Activated CD4-positive, CD25-positive, alpha-beta regulatory T cell treated with anti-CD3 and anti-CD28 coated beads, Interleukin-2, amount 50 U/mL, for 24 hours (primary cell): ENCODE results near the gene SLC20A1.
"Not testable (repeated sequence)": the region's sequence is repeated elsewhere in the genome, so short reads cannot be mapped to it uniquely, and the experiment has no call there.

ENCODE experiments used
- ATAC-seq, 2 donors: fragments of 150-1000 bp; cut with Tn5 transposase; one replicate each; pipeline ENCODE4 v1.10.0; 2021; ENCODE audit warnings: mild to moderate bottlenecking in 1 of 2, moderate library complexity in 1 of 2

SLC20A1 gene

DNA sequence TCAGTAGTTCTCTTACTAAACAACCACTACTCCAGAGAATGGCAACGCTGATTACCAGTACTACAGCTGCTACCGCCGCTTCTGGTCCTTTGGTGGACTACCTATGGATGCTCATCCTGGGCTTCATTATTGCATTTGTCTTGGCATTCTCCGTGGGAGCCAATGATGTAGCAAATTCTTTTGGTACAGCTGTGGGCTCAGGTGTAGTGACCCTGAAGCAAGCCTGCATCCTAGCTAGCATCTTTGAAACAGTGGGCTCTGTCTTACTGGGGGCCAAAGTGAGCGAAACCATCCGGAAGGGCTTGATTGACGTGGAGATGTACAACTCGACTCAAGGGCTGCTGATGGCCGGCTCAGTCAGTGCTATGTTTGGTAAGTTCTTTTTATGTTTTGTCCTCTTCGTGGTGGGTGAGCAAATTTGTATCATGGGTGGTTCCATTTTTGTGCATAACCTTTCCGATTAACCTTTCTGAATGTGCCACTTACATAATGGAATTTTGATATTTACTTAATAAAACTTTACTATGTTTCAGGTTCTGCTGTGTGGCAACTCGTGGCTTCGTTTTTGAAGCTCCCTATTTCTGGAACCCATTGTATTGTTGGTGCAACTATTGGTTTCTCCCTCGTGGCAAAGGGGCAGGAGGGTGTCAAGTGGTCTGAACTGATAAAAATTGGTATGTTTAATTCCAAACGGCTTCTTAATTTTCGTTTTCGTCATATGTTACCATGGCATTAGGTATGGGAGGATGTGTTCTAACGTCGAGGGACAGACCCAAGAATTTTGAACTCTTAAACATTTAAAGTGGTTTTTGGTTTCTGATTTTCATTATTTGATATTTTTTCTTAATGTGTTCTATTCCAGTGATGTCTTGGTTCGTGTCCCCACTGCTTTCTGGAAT, 1.3 kb downstream of the SLC20A1 start:
- ATAC-seq, result no peak

DNA sequence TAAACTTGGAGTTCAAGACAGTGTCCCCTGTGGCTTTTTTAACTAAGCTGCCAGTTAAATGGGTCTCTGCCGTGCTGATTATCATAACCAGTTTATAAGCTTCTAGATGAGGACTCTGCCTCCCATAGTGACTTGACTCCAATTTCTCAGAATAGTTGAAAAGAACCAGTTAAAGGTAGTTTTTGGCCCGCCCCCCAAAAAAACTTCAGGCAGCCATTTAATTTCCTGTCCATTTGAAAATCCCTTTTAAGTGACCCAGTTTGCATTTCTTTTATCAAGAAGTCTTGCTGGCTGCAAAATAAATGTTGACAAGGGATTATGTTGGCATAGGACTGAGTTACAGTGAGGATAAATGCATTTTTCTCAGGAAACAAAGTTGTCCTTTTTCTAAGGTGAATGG, 2.3 kb downstream of the SLC20A1 start:
- no peak for ATAC-seq

DNA sequence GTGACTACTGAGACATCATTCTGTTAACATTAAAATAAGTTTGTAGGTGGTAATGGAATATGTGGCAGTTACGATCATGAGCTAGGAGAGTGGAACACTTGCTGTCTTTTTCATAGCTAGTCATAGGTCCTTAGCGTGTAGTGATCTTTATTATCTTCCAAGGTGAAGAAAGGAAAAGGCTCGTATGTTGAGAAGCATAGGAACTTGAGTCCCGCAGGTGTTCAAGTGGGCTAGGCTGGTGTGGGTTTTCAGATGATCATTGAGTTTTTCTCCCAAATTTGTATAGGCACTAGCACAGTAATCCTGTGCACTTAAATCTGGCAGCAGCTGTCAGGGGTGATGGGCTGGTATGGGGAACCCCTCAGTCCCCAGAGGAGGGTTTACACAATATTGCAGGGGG, 10.9 kb downstream of the SLC20A1 start:
- no peak for ATAC-seq

DNA sequence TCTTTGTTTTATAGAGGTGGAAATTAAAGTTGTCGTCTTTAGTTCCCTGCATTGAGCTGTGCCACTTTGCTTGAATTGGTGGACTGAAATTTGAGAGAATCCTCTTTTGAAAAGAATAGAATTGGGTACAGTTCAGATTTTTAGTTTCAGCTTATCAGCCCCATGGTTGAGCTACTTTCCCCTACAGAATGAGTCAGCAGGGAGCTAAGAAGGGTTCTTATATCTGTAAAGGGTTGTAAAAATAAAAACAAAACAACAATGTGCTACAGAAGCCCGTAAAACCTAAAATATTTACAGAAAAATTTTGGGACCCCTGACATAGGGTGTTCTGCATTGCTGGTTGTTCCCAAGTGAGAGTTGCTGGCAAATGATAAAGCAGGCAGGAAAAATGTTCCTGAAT, 12.6 kb downstream of the SLC20A1 start:
- ATAC-seq, result no peak

DNA sequence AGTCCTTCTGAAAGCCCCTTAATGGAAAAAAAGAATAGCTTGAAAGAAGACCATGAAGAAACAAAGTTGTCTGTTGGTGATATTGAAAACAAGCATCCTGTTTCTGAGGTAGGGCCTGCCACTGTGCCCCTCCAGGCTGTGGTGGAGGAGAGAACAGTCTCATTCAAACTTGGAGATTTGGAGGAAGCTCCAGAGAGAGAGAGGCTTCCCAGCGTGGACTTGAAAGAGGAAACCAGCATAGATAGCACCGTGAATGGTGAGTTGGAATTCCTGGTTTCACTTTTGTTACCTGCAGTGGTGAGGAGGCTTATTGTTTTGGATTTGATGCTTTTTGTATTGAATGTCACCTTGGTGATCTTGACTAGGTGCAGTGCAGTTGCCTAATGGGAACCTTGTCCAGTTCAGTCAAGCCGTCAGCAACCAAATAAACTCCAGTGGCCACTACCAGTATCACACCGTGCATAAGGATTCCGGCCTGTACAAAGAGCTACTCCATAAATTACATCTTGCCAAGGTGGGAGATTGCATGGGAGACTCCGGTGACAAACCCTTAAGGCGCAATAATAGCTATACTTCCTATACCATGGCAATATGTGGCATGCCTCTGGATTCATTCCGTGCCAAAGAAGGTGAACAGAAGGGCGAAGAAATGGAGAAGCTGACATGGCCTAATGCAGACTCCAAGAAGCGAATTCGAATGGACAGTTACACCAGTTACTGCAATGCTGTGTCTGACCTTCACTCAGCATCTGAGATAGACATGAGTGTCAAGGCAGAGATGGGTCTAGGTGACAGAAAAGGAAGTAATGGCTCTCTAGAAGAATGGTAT, 13.3 kb downstream of the SLC20A1 start:
- ATAC-seq, result no peak

DNA sequence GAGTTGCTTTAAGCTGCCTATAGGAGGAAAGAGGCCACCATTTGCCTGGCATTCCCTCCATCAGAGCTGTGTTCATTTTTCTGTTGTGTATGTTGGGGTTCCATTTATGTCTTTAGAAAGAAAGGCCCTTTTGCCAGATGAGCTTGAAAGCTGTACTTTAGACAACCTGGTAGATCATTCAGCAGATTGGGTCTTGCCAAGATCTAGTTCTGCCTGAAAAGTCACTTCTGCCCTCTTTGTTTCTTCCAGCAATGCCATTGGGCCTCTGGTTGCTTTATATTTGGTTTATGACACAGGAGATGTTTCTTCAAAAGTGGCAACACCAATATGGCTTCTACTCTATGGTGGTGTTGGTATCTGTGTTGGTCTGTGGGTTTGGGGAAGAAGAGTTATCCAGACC, 14.4 kb downstream of the SLC20A1 start:
- no peak for ATAC-seq

DNA sequence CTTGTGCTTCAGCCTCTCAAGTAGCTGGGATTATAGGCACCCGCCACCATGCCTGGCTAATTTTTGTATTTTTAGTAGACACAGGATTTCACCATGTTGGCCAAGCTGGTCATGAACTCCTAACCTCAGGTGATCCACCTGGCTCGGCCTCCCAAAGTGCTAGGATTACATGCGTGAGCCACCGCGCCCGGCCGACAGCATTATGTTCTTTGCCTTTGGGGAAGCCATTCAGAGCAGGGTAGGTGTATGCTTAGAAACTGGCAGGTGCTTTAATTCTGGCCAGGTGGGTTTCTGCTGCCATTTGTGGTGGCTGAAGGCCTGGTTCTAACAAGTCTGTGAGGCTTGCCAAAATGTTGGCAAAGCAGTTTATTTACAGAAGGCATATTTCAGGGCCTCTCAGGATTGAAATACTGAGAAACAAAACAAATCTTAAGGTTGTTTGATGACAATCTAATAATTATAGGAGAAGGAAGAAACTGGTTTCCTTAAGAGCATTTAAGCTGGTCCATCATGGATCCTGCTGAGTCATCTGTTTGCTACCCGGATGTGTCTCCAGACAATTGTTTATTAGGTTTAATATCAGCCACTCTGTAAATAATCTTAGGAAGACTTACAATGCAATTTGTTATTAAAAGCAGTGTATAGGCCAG, 16.0 kb downstream of the SLC20A1 start:
- ATAC-seq, result no peak

DNA sequence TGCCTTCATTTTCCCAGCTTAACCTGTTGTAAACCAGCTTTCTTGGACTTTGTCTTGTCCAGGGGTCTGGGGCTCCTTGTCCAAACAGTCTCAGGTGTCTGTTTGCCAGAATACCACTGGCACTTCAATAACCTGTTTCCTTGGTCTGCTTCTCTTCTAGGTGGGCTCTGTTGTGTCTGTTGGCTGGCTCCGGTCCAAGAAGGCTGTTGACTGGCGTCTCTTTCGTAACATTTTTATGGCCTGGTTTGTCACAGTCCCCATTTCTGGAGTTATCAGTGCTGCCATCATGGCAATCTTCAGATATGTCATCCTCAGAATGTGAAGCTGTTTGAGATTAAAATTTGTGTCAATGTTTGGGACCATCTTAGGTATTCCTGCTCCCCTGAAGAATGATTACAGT, 17.0 kb downstream of the SLC20A1 start:
- ATAC-seq, result no peak

DNA sequence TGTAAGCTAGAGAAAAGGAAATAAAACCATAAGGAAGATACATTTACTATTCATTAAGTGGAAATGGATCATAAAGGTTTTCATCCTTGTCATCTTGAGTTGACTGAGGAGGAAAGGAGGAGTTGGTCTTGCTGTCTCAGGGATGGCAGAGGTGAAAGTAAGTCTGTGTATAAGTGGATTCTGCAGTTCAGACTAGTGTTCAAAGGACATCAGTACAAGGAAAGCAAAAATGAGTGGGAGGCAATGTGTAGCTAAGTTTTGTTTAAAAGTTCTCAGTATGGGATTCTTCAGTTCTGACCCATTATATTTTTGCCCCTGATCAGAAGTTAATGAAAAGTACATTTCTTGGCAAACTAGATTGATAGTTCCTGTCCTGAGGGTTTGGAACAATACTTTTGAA, 18.9 kb downstream of the SLC20A1 start:
- no peak for ATAC-seq

DNA sequence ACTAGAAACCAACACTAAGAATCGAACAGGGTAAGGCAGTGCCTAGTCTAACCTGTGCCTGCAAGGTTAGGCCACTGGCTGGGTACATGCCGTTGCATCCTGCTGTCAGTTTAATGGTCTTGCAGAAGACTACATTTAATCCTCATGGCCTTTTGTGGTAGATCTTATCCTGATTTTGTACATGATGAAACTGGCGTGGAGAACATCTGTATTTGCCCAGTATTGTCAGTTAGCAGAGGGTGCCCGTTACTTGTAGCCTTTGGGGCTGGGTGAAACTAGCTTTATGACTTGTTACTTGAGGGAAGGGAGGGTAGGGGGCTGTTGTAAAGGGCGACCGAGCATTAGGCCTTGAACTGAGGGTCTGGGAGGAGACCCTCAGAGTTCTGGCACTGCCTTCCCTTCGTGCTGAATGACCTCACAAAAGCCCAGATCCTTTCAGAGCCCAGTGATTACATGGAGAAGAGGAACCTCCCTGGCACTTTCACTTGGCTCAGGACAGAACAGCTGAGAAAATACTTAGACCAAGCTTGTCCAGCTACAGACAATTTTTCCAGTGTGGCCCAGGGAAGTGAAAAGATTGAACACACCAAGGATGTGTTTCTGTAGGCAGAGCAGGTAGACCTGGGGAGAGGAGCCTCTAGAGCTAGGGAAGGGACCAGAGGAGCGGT, 19.5 kb downstream of the SLC20A1 start:
- ATAC-seq, result no peak

DNA sequence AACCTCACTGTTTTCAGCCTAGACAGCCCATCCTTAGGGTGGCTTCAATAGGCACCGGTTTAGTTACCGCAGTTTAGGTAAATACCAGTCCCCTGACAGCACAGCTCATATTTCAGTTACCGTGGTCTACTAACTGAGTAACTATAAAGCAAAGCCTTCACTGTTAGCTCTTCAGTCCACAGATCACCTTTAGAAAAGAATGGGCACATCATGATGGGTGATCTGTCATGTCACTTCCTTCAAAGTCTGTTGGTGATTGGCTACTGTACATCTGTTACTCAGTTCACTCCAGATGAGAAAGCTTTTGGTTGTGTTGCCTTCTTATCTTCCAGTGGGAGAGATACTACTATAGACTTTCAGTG, 21.0 kb downstream of the SLC20A1 start:
- no peak for ATAC-seq

DNA sequence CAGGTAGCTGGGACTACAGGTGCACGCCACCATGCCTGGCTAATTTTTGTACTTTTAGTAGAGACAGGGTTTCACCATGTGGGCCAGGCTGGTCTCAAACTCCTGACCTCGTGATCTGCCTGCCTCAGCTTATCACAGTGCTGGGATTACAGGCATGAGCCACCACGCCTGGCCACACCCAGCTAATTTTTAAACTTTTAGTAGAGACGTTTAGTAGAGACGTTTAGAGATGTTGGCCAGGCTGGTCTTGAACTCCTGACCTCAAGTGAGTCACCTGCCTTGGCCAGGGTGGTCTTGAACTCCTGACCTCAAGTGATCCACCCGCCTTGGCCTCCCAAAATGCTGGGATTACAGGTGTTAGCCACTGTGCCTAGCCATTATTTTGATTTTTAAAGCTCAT, 21.8 kb downstream of the SLC20A1 start:
- ATAC-seq, result not testable (repeated sequence)

DNA sequence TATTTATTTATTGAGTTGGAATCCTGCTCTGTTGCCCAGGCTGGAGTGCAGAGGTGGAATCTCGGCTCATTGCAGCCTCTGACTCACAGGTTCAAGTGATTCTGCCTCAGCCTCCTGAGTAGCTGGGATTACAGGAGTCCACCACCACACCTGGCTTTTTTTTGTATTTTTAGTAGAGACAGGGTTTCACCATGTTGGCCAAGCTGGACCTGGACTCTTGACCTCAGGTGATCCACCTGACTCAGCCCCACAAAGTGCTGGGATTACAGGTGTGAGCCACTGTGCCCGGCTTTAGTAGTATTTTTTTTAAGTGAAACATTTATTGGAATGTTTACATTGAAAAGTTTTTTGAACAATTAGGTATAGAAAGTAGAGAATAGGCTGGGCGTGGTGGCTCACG, 23.9 kb downstream of the SLC20A1 start:
- no peak for ATAC-seq

DNA sequence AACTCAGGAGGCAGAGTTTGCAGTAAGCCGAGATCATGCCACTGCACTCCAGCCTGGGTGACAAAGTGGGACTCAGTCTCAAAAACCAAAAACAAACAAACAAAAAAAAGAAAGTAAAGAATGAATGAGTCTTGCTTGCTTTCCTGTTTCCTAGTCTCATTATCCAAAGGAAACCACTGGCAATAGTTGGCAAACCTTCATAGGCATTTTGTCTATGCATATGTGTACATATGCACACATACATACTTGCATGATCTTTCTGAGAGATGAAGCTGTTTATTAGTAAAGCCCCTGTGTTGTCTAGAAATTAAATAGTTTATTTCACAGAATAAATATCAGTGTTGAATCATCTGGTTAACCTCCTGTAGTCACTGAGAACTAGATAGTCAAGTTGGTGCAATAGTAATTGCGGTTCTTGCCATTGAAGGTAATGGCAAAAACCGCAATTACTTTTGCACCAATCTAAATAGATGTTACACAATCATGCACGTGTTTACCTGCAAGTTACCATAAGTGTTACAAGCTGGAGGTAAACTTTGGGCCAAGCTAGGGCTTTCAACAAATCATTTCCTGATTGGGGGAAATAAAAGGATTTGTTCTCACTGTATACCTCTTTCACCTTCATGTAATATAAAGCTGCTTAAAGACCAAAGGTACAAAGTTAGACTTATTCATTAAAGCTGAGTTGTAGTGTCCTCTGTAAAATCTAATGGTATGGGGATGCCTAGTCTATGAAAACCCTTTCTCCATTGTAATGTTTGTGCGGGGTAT, 24.7 kb downstream of the SLC20A1 start:
- no peak for ATAC-seq

DNA sequence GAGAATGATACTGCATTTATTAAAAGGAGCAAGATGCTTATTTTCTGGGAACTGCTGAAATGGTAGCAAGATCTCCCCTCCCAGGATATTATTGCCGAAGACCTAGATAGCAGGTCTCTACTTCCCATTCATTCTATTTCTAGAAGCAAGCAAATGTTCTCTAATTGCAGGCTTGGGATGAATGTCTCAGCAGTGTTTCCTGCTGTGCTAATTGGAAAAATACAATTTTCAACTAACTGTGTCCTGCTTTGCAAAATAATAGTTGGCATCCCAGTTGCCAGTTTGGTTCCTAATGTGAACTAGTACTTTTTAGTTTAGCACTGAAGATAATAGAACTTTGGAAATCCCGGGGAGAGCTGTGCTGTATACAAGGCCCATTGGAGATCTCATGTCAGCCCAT, 26.1 kb downstream of the SLC20A1 start:
- no peak for ATAC-seq

DNA sequence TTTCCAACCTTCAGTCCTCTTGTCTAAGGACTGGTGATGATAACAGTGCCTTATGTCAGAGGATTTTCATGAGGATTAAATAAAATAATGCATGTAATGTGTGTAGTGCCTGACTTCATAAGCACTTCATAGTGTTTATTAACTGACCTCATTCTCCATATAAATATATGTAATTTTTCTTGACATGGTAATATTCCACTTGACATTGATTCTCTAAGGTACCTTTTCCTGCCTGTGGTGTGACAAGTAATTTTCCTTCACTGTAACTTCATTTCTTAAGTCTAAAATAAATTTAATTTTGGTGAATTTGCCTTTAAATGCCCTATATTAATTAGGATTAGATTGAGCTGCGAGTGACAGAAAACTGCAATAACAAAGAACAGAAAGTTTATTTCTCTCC, 27.3 kb downstream of the SLC20A1 start:
- no peak for ATAC-seq

DNA sequence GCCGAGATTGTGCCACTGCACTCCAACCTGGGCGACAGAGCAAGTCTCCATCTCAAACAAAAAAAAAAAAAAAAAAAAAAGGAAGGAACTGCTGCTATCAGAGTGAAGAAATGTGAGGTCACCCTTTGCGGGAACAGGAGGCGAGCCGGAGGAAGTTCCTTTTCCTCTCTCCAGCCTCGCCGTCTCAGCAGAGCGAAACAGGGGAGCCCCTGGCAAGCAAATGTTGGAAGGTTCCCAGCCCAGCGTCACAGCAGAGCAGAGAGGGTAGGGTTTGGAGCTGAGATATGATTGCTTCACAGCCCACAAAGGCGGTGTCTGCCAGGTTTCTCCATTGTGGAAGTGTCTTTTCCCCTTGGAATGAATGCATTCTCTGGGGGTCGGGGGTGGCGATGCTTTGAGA, 28.5 kb downstream of the SLC20A1 start:
- no peak for ATAC-seq

DNA sequence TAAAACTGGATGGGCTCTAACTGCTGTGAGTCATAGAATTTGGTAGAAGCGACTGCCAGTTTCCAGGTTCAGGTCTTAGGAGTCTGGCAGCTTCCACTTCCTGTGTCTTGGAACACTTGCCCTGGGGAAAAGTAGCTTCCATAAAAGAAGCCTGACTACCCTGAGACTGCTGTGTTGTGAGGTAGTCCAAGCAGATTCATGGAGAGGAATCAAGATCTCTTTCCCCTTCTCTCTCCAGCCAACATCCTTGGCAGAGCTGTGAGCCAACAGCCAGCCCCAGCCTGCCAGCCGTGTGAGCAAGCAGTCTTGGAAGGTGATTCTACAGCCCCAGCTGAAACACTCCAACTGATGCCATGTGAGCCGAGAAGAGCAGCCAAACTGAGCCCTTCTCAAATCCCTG, 33.7 kb downstream of the SLC20A1 start:
- ATAC-seq, result no peak

DNA sequence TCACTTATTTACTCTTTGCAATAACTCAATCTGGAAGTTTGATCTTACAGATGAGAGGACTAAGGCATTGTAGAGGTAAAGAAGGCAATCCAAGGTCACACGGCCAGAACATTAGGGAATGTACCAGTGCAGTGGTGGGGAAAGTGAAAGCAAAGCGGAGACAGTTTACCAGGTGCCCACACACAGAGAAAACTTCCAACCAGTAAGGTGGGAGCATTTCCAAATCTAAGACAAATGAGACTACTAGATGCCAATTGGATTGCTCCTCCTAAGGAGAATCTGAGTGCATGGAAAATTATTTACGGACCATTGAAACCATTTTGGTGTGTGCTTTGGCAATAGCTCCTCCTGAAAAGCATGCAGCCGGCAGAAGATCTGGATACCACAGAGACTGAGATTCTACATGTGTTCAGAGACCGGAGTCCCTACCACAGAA, 34.9 kb downstream of the SLC20A1 start:
- no peak for ATAC-seq

DNA sequence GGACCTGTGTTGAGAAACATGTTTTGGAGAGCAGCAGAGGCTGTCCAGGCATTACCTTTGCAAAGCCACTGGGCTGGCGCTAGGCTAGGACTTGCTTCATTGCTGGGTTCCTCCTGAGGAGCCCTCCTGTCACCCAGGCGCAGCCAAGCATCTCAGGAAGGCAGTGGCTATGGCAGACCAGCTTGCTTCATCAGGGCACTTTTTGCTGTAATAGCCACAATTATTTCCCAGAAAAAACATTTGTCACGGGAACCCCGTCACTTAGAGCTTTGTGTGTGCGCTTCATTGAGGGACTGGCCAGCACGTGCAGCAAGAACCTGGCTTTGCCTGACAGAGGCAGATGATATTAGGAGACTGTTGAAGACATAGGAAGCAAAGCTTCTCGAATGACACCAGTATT, 36.4 kb downstream of the SLC20A1 start:
- no peak for ATAC-seq

DNA sequence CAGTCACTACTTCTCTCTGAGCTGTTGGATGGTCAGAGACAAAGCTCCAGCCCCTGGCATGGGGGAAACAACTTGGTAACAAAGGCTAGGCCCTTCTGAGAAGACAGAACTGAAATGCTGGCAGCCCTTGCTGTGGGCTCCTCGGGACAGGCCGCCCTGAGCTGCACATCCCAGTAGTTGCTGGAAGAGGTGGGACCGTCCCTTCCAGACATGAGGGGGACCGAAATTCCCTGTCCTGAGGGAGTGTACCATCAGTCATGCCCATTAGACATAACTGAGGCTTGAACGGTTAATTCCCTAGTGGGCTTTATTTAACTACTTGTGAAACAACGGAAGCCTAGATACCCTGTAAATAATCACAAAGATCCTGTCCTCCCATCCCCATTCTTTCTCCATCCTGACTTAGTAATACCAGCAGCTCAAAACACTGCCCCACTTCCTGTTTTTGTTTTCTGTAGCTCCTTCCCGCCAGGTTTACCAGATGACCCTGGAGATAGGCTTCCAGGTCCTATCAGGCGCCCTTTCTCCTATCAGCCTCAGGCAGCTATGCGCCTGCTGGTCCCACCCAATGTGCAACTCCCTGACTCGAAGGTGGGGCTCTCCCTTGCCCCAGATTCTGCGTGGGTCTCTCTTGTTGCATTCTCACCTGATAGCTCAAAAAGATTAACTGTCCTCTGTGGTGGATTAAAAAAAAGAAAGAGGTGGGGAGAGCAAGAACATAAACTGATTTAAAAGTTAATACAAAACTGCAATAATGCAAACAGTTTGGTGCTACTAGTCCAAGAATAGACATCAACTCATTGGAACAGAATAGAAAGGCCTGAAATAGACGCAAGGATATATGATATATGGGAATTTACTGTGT, 38.0 kb downstream of the SLC20A1 start:
- no peak for ATAC-seq
